Cardiac muscle cell (in vitro differentiated cells and primary cell): ENCODE results near the gene PPP1R12A. TPM values are rescaled to one million over a fixed set of nuclear protein-coding genes. Genes with fewer than 3 reads are reported as not detected.

Experiments
- DNase-seq, 2 donors: peaks; one replicate each; pipeline versions ENCODE4 v3.0.0 to v3.0.0-alpha.2; 2010 to 2017; ENCODE audit warnings: low read depth in 1 of 2, low spot score in 1 of 2
- H3K27ac ChIP-seq: fragments of 200-600 bp; sonication (generic); 2 replicates; pipeline ENCODE4 v1.5.1; 2016
- H3K27me3 ChIP-seq: fragments of 200-600 bp; sonication (generic); 2 replicates; pipeline ENCODE4 v1.6.0; 2016; ENCODE audit warnings: control low read depth
- H3K36me3 ChIP-seq: fragments of 200-600 bp; sonication (generic); 2 replicates; pipeline ENCODE4 v1.5.1; 2016; ENCODE audit warnings: control low read depth
- H3K4me1 ChIP-seq: fragments of 200-600 bp; sonication (generic); 2 replicates; pipeline ENCODE4 v1.8.1; 2017; ENCODE audit warnings: low read depth, mild to moderate bottlenecking, mixed run types
- H3K4me3 ChIP-seq: fragments of 200-600 bp; sonication (generic); 2 replicates; pipeline ENCODE4 v1.5.1; 2016; ENCODE audit warnings: mild to moderate bottlenecking
- H3K9me3 ChIP-seq: fragments of 200-600 bp; sonication (generic); 2 replicates; pipeline ENCODE4 v1.5.1; 2017; ENCODE audit warnings: low read depth, mild to moderate bottlenecking, control low read depth
- polyA plus RNA-seq: library from polyadenylated mRNA; unstranded; fragments of >200 nt; fragmentation: Nextera tagmentation; extraction: Ambion mirVana; gene quantifications from 2 replicates; pipeline ENCODE4 v1.2.1, GENCODE V29; 2016
- total RNA-seq: library from RNA; depleted of rRNA; stranded (reverse); fragments of >200 nt; gene quantifications from 2 replicates; pipeline ENCODE4 v1.2.3, GENCODE V29; 2016
- TF ChIP-seq, protein P1 (sequence below): IDR thresholded peaks from 2 replicates; pipeline ENCODE4 v1.5.1; 2012; ENCODE audit warnings: low read depth, mild to moderate bottlenecking, low read length

Gene PPP1R12A
- total and polyA plus RNA-seq, 2 experiments from 2014 or later, result 194 to 208 TPM

DNA sequence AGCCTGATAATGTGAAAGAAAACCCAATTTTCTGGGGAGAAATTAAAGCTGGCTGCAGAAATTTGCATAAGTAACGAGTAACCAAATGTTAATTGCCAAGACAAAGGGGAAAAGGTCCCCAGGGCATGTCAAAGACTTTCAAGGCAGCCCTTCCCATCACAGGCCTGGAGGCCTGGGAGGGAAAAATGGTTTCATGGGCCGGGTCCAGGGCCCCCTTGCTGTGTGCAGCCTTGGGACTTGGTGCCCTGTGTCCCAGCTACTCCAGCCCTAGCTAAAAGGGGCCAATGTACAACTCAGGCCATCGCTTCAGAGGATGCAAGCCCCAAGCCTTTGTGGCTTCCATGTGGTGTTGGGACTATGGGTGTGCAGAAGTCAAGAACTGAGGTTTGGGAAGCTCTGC is 96.5 kb downstream of the PPP1R12A start:
- Histone ChIP-seq H3K9me3 (no peaks in the 10 kb centered on the region), H3K27ac (no peak overlapping the region), H3K4me3 (no peak overlapping the region), H3K27me3 (no peaks in the 10 kb centered on the region), H3K4me1 (peaks cover 14% of the 10 kb centered on the region), H3K36me3 (peaks cover 3% of the 10 kb centered on the region)
- TF ChIP-seq, protein P1, sequence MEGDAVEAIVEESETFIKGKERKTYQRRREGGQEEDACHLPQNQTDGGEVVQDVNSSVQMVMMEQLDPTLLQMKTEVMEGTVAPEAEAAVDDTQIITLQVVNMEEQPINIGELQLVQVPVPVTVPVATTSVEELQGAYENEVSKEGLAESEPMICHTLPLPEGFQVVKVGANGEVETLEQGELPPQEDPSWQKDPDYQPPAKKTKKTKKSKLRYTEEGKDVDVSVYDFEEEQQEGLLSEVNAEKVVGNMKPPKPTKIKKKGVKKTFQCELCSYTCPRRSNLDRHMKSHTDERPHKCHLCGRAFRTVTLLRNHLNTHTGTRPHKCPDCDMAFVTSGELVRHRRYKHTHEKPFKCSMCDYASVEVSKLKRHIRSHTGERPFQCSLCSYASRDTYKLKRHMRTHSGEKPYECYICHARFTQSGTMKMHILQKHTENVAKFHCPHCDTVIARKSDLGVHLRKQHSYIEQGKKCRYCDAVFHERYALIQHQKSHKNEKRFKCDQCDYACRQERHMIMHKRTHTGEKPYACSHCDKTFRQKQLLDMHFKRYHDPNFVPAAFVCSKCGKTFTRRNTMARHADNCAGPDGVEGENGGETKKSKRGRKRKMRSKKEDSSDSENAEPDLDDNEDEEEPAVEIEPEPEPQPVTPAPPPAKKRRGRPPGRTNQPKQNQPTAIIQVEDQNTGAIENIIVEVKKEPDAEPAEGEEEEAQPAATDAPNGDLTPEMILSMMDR, result no peak
- DNase-seq, result no peak

DNA sequence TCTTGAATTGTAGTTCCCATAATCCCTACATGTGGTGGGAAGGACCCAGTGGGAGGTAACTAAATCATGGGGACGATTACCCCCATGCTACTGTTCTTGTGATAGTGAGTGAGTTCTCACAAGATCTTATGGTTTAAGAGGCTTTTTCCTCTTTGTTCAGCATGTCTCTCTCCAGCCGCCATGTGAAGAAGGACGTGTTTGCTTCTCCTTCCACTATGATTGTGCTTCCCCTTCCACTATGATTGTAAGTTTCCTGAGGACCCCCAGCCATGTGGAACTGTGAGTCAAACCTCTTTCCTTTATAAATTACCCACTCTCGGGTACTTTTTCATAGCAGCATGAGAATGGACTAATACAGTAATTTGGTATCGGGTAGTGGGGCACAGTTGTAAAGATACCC is 97.3 kb downstream of the PPP1R12A start:
- H3K4me1 ChIP-seq, result peaks cover 14% of the 10 kb centered on the region
- DNase-seq, result no peak
- H3K36me3 ChIP-seq, result no peaks in the 10 kb centered on the region
- TF ChIP-seq, protein P1, result no peak
- H3K27ac ChIP-seq, result no peak overlapping the region
- no peaks in the 10 kb centered on the region for H3K27me3 ChIP-seq
- H3K4me3 ChIP-seq, result no peak overlapping the region
- no peaks in the 10 kb centered on the region for H3K9me3 ChIP-seq

DNA sequence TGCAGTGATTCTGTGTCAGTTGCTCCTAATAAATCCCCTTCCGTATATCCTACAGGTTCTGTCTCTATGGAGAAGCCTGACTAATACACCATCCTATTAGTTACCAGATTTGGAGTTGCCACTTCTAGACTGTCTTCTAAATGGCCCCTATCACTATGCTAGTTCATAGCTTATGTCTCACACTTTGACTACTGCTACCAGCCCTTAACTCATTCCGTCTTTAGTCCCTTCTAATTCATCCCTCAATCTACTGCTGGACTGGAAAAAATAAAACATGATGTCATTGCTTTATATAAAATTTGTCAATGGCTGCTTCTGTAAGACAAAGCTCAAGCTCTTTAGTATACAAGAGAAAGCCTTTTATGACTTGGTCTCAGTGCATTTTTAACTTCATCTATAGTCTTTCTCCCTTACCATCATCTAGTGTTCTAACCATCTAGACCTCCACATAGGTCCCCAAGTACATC is 99.5 kb downstream of the PPP1R12A start:
- Histone ChIP-seq H3K4me1 (peaks cover 11% of the 10 kb centered on the region), H3K36me3 (peaks cover 4% of the 10 kb centered on the region), H3K9me3 (no peaks in the 10 kb centered on the region), H3K27me3 (no peaks in the 10 kb centered on the region), H3K27ac (peak overlapping the region; percentile 42), H3K4me3 (no peak overlapping the region)
- no peak for DNase-seq
- TF ChIP-seq, protein P1, result no peak

DNA sequence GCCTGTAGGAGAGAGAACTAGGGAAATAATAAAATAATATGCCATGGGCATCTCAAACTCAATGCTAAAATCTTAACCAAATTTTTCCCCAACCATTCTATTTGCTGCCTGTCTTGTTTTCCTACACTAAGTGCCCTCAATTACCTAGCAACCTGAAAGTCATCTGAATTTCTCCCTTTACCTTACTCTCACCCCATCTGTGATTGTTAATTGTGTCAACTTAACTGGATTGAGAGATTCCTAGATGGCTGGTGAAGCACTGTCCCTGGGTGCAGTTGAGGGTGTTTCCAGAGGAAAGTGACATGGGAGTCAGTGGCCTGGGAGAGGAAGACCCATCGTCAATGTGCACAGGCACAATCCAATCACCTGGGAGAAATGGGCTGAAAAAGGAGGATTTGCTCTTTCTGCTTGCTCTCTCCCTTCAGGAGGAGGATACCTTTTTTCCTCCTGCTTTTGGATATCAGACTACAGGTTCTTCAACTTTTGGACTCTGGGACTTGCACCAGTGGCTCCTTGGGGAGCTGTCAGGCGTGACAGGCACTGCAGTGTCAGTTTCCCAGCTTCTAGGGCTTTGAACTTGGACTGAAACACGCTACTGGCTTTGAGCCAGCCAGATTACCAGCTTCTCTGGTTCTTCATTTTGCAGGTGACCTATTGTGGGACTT is 100.1 kb downstream of the PPP1R12A start:
- Histone ChIP-seq H3K27ac (peak overlapping the region; percentile 42), H3K36me3 (peaks cover 4% of the 10 kb centered on the region), H3K4me1 (peaks cover 17% of the 10 kb centered on the region), H3K27me3 (no peaks in the 10 kb centered on the region), H3K4me3 (no peak overlapping the region), H3K9me3 (no peaks in the 10 kb centered on the region)
- DNase-seq, result no peak
- TF ChIP-seq, protein P1, result no peak

DNA sequence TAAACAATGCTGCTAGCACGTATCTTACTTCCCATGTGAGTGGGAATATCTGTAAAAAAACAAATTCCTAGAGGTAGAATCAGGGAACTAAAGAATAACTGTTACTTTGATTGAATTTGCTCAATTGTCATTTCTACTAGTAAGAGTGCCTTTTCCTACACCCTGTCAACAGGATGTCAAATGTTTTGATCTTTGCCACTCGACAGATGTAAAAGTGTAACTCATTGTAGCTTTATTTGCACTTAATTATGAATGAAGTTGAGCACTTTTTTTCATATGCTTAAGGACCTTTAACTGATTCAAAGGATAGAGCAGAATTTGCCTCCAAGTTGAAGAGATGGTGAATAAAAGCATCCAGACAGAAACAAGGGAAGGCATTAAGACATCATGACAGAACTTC is 104.5 kb downstream of the PPP1R12A start:
- Histone ChIP-seq H3K27me3 (no peaks in the 10 kb centered on the region), H3K4me1 (peaks cover 30% of the 10 kb centered on the region)
- TF ChIP-seq, protein P1, result no peak

More for the DNA sequence above, 104.5 kb downstream of the PPP1R12A start:
- H3K4me3 ChIP-seq, result no peak overlapping the region
- H3K9me3 ChIP-seq, result no peaks in the 10 kb centered on the region
- H3K36me3 ChIP-seq, result peaks cover 4% of the 10 kb centered on the region
- DNase-seq, result no peak
- H3K27ac ChIP-seq, result peak overlapping the region; percentile 32
